Measurements from ENCODE around the gene NTPCR. TPM values are rescaled to one million over a fixed set of nuclear protein-coding genes. Genes with fewer than 3 reads are reported as not detected.

The NTPCR gene, protein sequence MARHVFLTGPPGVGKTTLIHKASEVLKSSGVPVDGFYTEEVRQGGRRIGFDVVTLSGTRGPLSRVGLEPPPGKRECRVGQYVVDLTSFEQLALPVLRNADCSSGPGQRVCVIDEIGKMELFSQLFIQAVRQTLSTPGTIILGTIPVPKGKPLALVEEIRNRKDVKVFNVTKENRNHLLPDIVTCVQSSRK
- total RNA-seq (2022; extraction: Qiagen RNA extraction): 74.9 to 89.7 TPM (median 86.3 TPM) in 5 replicates

DNA sequence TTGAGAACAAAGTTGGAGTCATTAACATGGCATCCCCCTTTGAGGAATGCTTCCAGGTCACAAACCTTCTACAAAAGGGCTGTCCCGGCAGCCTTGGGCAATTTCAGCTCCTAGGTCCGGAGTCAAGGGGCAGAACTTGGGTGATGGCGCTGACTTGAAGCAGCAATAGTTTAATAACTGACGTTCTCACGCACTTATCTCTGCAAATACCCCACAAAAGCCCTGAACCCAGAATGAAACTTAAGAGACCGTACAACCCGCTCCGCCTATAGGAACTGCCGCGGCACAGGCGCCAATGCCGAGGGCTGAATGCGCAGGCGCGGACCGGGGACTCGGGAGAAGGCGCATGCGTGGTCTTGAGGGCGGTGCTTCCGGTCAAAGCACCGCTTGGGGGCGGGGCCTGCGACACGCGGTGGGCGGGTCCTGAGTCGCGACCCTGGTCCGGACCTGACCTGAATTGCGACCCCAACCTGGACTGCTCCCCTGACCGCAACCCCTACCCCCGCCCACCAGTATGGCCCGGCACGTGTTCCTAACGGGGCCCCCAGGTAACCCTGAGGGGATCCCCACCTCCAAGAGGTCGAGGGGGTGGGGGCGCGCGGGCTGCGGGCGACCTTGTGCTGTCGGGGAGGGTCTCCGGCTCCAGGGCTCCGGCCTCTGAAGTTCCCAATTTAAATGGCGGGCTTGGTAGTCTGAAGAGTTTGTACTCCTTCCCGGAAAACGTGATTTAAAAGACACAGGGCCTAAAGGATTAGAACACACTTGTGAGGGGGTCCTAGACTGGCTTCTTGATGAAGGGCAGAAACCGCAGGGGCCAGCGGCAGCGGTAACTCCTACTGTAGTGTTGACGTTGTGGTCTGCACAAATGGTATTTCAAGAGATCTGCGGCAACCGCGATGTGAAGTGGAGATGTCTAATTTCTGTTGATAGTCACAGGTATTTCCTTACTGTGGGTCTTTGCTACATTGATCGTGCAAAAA lies at the start of gene NTPCR:
NTPCR (plus strand) TSS at position 415 of the 980 bp plus-strand sequence; CDS start at position 515, 100 bp downstream.

Other genes starting within 250 kb of the NTPCR start
- 0.51 to 1.3 TPM (median 0.83 TPM) in 5 replicates for gene MAP10, start 145.2 kb upstream of the NTPCR start, total RNA-seq (2022; extraction: Qiagen RNA extraction)